Neural cell (in vitro differentiated cells): ENCODE results near the gene MAGI1.

Experiments used
- MXI1 ChIP-seq: fragments of 450-650 bp; conservative IDR thresholded peaks from 2 replicates; pipeline ENCODE4 v1.6.1; 2014; ENCODE audit warnings: antibody characterized with exemption, mild to moderate bottlenecking; ENCODE audit not compliant: poor library complexity, severe bottlenecking
- POLR2AphosphoS5 ChIP-seq: IDR thresholded peaks from 2 replicates; pipeline ENCODE4 v1.6.1; 2012
- RAD21 ChIP-seq: fragments of 450-650 bp; conservative IDR thresholded peaks from 2 replicates; pipeline ENCODE4 v1.6.1; 2014; ENCODE audit warnings: antibody characterized with exemption, mild to moderate bottlenecking, moderate library complexity
- SMC3 ChIP-seq: fragments of 450-650 bp; conservative IDR thresholded peaks from 2 replicates; pipeline ENCODE4 v1.6.1; 2014; ENCODE audit warnings: antibody characterized with exemption, mild to moderate bottlenecking, moderate library complexity; ENCODE audit not compliant: poor library complexity
- TAF1 ChIP-seq: IDR thresholded peaks from 2 replicates; pipeline ENCODE4 v1.6.1; 2012; ENCODE audit warnings: low read depth
- TF ChIP-seq, protein P1 (sequence below): fragments of 450-650 bp; IDR thresholded peaks from 2 replicates; pipeline ENCODE4 v1.5.1; 2014; ENCODE audit warnings: antibody characterized with exemption, mild to moderate bottlenecking, moderate library complexity; ENCODE audit not compliant: poor library complexity, severe bottlenecking
- TF ChIP-seq, protein P2 (sequence below): IDR thresholded peaks from 2 replicates; pipeline ENCODE4 v1.6.1; 2012; ENCODE audit warnings: borderline replicate concordance

DNA sequence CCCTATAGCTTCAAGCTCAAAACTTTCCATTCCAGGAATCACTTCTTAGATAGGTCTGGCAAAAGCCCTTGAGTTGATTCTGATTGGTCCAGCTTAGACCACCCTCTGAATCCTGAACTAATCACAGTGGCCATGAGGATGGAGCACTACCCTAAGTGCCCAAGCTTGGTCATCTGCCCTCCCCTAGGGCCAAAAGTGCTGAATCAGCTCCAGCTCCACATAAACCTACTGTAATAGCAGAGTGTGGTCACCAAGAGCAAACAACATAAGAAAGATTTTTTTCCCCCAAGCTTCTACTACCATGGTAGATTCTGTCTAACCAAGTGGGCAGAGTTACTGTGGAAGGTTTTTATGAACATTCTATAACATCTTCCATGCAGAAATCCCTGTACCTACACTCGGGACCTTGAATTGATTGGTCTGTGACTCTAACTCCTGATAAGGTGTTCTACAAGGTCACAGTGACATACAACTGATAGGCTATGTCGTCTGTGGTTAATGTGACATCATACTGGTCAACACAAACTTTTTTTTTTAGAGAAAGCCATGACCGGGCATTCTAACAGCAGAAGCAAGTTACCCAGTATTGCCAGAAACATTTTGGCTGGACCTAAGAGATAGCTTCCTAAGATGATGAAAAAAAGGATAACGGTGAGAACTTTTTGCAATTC is 320.9 kb downstream of the MAGI1 start:
- TF ChIP-seq, protein P1, sequence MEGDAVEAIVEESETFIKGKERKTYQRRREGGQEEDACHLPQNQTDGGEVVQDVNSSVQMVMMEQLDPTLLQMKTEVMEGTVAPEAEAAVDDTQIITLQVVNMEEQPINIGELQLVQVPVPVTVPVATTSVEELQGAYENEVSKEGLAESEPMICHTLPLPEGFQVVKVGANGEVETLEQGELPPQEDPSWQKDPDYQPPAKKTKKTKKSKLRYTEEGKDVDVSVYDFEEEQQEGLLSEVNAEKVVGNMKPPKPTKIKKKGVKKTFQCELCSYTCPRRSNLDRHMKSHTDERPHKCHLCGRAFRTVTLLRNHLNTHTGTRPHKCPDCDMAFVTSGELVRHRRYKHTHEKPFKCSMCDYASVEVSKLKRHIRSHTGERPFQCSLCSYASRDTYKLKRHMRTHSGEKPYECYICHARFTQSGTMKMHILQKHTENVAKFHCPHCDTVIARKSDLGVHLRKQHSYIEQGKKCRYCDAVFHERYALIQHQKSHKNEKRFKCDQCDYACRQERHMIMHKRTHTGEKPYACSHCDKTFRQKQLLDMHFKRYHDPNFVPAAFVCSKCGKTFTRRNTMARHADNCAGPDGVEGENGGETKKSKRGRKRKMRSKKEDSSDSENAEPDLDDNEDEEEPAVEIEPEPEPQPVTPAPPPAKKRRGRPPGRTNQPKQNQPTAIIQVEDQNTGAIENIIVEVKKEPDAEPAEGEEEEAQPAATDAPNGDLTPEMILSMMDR, result no peak
- TF ChIP-seq TAF1 (no peak), RAD21 (no peak), POLR2AphosphoS5 (no peak), MXI1 (no peak), SMC3 (no peak)
- TF ChIP-seq, protein P2, sequence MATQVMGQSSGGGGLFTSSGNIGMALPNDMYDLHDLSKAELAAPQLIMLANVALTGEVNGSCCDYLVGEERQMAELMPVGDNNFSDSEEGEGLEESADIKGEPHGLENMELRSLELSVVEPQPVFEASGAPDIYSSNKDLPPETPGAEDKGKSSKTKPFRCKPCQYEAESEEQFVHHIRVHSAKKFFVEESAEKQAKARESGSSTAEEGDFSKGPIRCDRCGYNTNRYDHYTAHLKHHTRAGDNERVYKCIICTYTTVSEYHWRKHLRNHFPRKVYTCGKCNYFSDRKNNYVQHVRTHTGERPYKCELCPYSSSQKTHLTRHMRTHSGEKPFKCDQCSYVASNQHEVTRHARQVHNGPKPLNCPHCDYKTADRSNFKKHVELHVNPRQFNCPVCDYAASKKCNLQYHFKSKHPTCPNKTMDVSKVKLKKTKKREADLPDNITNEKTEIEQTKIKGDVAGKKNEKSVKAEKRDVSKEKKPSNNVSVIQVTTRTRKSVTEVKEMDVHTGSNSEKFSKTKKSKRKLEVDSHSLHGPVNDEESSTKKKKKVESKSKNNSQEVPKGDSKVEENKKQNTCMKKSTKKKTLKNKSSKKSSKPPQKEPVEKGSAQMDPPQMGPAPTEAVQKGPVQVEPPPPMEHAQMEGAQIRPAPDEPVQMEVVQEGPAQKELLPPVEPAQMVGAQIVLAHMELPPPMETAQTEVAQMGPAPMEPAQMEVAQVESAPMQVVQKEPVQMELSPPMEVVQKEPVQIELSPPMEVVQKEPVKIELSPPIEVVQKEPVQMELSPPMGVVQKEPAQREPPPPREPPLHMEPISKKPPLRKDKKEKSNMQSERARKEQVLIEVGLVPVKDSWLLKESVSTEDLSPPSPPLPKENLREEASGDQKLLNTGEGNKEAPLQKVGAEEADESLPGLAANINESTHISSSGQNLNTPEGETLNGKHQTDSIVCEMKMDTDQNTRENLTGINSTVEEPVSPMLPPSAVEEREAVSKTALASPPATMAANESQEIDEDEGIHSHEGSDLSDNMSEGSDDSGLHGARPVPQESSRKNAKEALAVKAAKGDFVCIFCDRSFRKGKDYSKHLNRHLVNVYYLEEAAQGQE, result no peak
